GM18517 (cell line): Measurements from ENCODE around the gene ENO3.

Source experiments
- ATAC-seq: cut with Tn5 transposase; IDR thresholded peaks from one replicate; pipeline ENCODE4 v1.9.1; 2021; ENCODE audit warnings: mild to moderate bottlenecking, moderate library complexity; ENCODE audit not compliant: unreplicated experiment

ENO3 gene

GRCh38 chr17:4972322-4972721 lies 21.4 kb downstream of the ENO3 start:
- ATAC-seq: no peak

GRCh38 chr17:4972752-4973151 lies 21.8 kb downstream of the ENO3 start:
- no peak for ATAC-seq

GRCh38 chr17:4973256-4974114 lies 22.6 kb downstream of the ENO3 start:
- ATAC-seq: no peak

- no peak for ATAC-seq
Measured at GRCh38 chr17:4974115-4974670, 23.3 kb downstream of the ENO3 start.

- ATAC-seq: no peak
Measured at GRCh38 chr17:4978726-4979125, 27.8 kb downstream of the ENO3 start.

GRCh38 chr17:4980644-4981216 lies 29.8 kb downstream of the ENO3 start:
- ATAC-seq: no peak

- ATAC-seq: no peak
Measured at GRCh38 chr17:4982305-4982704, 31.4 kb downstream of the ENO3 start.

- ATAC-seq: no peak
Measured at GRCh38 chr17:4986403-4986802, 35.5 kb downstream of the ENO3 start.

- ATAC-seq: peak; percentile 69
Measured at GRCh38 chr17:4986951-4987766, 36.2 kb downstream of the ENO3 start, which contains the start of gene CAMTA2. TSS of gene CAMTA2 (minus strand) at chr17:4987675. CDS start at chr17:4986222, 1,453 bp downstream.

- ATAC-seq: no peak
Measured at GRCh38 chr17:4987767-4988567, 37.0 kb downstream of the ENO3 start.

- no peak for ATAC-seq
Measured at GRCh38 chr17:4994081-4994595, 43.2 kb downstream of the ENO3 start.

GRCh38 chr17:4997302-4998026 lies 46.5 kb downstream of the ENO3 start, which contains the start of the genes INCA1 and KIF1C:
TSS of gene INCA1 (minus strand) at chr17:4997522. CDS start at chr17:4994437, 3,085 bp downstream.
TSS of gene KIF1C (plus strand) at chr17:4997950. CDS start at chr17:5000247, 2,297 bp downstream.
- ATAC-seq: peak; percentile 85

- ATAC-seq: no peak
Measured at GRCh38 chr17:4998027-4998731, 47.3 kb downstream of the ENO3 start.

GRCh38 chr17:4998732-4999429 lies 48.0 kb downstream of the ENO3 start:
- no peak for ATAC-seq

GRCh38 chr17:4999430-5000093 lies 48.6 kb downstream of the ENO3 start:
- no peak for ATAC-seq

- ATAC-seq: no peak
Measured at GRCh38 chr17:5000237-5000639, 49.3 kb downstream of the ENO3 start.

GRCh38 chr17:5002121-5002788 lies 51.3 kb downstream of the ENO3 start:
- ATAC-seq: no peak
